RKO (cell line): Measurements from ENCODE around the gene ARHGAP6.
"Not testable (repeated sequence)": the region's sequence is repeated elsewhere in the genome, so short reads cannot be mapped to it uniquely, and the experiment has no call there.

ENCODE experiments used
- DNase-seq: peaks from one replicate; pipeline ENCODE4 v3.0.0-alpha.2; 2016; ENCODE audit warnings: low spot score

The ARHGAP6 gene

DNA sequence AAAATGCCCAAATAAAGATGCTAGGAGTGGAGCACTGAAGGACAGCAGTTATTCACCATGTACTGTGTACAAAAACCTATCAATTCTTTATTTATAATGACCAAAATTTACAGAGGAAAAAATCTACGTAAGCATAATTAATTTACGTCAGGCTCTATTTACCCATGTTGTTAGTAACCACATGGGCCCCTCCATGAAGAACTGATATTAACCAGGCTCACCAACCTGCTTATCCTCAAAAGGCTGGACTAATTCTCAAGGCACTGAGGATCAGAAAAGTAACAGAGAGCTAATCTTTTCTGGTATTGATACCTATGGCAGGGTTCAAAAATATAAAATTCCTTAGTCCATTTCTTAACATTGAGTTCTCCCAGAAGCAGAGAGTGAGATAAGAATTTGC lies 140.0 kb downstream of the ARHGAP6 start:
- no peak for DNase-seq

DNA sequence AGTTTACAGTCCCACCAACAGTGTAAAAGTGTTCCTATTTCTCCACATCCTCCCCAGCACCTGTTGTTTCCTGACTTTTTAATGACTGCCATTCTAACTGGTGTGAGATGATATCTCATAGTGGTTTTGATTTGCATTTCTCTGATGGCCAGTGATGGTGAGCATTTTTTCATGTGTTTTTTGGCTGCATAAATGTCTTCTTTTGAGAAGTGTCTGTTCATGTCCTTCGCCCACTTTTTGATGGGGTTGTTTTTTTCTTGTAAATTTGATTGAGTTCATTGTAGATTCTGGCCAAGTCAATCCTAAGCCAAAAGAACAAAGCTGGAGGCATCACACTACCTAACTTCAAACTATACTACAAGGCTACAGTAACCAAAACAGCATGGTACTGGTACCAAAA lies 146.5 kb downstream of the ARHGAP6 start:
- not testable (repeated sequence) for DNase-seq

DNA sequence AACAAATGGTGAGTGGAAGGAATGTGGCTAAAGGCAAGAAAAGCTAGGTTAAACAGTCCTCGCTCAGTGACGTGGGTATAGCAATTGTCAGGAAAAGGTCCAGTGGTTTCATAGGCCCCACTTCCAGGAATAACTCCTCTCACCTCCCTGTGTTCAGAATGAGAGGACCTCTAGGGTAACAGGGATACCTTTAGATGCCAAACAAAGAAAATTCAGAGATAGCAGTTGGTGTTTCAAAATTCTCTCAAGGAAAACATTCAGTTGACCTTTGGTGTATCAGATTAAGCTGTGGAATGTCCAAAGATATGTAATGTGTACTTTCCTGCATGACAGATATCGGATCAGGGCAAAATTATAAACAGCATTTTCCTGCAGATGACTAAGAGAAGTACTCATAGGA lies 155.9 kb downstream of the ARHGAP6 start:
- no peak for DNase-seq

DNA sequence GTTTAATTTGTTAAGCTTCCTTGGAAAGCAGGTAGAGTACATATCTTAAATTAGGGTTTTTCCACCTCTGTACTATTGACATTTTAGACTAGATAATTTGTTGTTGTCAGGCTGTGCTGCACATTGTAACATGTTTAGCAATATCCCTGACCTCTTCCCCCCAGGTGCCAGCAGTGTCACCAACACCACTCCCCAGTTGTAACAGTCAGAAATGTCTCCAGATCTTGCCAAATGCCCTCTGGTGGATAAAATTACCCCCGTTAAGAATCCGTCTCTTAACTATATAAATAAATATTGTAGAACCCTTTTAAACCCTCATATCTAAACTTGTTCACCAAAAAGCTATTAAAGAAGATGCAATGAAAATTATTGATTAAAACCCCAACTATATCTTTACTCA lies 161.5 kb downstream of the ARHGAP6 start:
- no peak for DNase-seq

DNA sequence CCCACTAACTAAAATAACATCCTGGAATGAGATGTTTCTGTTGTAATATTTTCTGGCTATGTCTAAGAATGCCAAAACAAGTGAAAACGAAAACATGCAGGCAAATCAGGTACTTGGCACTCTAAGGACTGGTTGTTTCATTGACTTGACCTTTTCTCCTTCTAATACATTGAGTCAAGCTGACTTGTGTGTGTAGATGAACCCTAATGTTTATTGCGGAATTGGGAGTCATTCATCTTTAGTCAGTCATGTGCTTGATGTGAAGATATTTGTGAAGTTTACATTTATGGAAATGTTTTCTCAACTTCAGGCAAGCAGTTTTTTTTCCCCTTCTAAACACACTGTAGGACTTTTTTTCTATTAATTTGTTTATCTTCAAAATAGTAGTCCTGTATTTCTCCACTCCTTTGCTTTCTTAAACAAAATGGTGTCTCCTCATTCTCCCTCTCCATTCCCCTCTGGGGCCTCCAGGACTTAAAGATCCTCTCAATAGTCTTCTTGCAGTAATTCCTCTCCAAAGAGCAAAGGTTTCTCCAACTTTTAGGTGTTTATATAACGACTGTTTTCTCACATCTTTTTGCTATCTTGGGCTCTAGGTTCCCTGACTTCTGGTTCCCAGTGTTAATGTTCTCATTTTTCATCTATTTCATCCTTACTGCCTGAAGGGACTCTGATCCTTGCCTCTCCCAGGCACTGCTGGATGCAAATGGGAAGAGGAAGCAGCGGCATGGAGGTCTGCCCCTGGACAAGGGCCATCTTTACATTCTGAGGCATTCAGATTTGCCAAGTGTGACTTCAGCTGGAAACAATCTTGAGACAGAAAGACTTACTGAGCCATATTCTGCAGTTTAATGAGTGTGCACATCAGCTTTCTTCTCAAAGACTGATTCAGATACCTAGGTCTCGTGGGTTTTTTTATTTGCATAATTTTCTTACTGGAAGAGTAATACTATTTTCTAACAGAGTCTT lies 166.4 kb downstream of the ARHGAP6 start:
- DNase-seq: no peak

DNA sequence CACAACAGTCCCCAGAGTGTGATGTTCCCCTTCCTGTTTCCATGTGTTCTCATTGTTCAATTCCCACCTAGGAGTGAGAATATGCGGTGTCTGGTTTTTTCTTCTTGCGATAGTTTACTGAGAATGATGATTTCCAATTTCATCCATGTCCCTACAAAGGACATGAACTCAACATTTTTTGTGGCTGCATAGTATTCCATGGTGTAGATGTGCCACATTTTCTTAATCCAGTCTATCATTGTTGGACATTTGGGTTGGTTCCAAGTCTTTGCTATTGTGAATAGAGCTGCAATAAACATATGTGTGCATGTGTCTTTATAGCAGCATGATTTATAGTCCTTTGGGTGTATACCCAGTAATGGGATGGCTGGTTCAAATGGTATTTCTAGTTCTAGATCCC lies 174.3 kb downstream of the ARHGAP6 start:
- not testable (repeated sequence) for DNase-seq

DNA sequence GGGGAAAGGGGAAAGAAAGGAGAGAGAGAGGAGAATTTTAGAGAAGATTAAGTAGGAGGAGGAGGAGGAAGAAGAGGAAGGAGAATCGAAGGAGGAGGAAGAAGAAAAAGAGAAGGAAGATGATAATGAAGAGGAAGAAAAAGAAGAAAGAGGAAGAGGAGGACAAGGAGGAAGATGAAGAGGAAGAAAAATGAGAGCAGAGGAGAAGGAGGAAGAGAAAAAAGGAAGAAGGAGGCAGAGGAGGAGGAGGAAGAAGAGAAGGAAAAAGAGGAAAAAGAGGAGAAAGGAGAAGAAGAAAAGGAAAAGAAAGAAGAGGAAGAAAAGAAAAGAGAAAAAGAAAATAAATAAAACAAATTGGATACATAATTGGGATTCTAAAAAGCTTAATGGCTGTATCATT lies 181.4 kb downstream of the ARHGAP6 start:
- no peak for DNase-seq

DNA sequence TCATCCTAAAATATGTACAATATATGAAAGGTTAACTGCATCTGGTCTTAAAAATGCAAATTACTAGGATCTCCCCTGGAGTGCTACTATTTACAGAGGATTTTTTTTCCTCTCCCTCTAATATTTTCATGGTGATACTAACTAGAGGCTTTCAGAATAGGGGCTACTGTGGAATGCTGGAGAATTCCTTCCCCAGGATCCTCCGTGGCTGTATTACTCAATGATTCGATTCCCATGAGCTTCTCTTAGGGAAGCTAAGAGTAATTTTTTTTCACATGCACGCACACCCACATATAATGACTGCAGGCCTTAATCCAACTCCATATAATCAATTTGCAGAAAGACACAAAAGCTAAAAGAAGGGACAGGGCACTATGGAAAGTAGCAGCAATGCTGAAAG lies 184.7 kb downstream of the ARHGAP6 start:
- DNase-seq: no peak

DNA sequence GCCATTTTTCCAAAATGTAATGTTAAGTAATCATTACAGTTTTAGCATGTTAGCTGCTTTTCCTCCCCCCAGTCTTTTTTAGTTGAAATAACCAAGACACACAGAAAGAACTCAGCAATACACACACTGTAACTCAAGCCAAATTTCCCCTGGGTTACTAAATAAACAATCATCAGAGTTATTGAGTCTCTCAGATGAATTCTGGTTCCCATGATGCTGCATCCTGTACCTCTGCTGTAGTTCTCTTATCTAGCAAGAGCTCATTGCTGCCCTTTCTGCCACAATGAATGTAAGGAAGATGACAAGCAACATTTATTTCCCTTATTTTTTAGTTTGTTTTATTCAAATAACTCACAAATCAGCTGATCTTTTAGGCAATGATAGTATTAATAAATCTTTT lies 185.1 kb downstream of the ARHGAP6 start:
- no peak for DNase-seq

DNA sequence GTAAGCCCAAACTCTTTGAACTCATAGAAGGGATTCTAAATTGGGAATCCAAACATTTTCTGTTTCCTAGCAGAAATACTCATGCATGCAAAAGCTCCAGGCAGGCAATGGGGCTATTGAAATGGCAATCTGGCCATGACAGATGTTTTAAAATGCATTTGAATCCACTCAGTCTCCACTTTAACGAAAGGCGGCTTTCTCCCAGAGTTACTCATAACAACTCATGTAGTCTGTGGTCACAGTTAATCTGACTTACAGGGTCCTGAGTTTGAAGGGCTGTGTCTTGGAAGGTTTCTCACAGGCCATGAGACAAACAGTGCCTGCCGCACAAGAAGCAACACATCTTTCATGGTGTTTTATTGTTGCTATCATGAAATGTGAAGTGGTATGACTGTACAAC lies 186.8 kb downstream of the ARHGAP6 start:
- no peak for DNase-seq

DNA sequence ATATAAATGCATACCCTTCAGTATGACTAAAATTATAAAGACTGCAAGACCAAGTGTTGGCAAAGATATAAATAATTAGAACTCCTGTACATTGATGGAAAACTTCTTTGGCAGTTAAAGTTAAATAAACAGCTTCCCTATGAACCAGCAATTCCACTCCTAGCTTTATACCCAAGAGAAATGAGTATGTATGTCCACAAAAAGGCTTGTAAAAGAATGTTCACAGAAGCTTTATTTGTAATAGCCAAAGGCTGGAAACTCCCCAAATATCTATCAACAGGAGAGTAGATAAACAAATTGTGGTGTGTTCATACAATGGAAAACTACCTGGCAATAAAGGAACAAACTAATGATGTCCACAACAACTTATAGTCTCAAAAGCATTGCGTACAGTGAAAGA lies 187.7 kb downstream of the ARHGAP6 start:
- no peak for DNase-seq

DNA sequence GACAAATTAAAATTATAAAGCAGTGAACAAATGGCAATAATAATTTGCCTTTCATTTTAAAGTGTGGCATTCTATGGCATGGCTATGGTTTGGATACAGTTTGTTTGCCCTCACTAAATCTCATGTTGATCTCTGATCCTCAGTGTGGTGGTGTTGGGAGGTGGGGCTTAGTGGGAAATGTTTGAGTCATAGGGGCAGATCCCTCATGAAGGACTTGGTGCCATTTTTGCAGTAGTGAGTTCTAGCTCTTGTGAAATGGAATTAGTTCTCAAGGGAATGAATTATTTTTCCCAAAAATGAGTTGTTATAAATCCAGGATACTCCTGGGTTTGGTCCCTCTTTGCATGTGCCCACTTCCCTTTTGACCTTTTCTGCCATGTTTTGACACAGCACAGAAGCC lies 191.1 kb downstream of the ARHGAP6 start:
- DNase-seq: no peak

DNA sequence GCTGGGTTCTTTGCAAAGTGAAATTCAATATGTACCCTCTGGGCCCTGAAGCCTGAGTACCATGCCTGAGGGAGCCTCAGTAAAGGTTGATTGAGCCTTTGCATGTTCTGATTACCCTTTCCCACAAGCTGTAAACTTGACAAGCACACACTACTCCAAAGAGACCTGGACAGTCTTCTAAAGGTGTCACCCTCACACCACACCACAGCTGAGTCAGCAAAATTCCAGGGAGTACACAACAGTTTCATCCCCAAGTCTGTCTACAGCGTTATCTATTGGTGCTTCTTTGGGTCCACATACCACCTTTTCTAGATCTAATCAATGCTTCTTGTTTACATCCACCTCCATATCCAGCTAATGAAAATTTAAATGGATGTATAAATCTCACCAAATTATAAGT lies 191.7 kb downstream of the ARHGAP6 start:
- no peak for DNase-seq

DNA sequence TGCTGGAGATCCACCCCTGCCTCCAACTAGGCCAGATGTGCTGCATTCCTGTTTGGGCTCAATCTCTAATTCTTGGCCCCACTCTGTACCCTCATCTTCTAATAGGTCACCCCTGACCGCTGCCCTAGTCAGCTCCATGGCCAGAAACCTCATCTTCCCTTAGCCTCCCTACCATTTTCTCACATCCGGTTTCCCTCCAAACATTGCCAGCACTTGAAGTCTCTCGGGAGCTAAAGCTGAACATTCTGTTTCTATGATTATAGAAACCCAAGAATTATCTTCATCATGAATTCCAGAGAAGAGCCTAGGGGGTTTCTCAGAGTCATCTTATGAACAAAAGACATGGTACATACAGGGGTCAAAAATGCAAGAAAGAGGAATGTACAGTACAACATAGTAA lies 192.8 kb downstream of the ARHGAP6 start:
- DNase-seq: no peak

DNA sequence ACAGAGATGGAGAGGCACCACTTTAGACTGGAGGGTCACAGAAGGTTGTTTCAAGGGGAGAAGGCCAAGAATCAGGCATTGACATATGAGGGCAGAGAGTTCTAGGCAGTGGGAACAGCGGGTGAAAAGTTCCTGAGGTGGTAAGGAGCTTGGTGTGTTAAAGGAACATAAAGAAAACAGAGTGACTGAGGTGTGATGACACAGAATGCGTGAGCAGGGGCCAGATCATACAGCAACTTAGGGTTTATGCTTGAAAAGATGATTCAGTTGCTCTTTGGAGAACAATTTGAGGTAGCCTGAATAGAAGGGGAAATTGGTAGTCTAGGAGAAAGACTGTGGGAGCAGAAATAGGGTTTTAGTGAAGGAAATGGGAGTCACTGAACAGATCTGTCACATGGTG lies 193.3 kb downstream of the ARHGAP6 start:
- DNase-seq: peak; percentile 9

DNA sequence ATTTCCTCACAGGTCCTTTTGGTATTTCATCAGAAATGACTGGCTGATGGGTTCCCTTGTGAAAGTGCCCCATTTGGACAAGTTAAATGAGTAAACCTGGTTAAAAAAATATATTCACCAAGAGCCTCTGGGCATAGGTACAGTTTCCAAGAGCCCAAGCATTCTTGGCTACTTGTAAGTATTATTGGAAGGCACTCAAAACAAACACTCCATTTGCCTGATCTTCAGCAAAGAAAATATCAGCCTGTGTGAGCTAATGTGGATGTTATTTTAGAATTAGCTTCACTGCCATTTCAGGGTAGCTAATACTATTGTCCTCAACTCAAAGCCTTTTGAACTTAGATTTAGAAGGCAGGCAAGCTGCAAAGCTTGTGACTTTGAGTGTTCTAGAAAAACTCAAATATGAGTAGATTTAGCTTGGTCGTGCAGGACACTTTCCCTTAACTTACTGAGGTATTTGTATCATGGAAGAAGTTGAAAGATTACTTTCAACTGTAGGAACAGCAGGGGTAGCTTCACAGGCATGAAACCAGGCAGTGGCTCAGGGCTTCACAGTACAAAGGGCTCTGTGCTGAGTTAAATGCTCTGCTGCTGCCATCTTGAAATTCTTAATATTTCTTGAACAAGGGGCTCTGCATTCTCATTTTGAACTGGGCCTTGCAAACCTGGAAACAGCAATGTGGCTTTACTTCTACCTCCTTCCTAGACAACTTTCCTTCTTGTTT lies 195.3 kb downstream of the ARHGAP6 start:
- no peak for DNase-seq

DNA sequence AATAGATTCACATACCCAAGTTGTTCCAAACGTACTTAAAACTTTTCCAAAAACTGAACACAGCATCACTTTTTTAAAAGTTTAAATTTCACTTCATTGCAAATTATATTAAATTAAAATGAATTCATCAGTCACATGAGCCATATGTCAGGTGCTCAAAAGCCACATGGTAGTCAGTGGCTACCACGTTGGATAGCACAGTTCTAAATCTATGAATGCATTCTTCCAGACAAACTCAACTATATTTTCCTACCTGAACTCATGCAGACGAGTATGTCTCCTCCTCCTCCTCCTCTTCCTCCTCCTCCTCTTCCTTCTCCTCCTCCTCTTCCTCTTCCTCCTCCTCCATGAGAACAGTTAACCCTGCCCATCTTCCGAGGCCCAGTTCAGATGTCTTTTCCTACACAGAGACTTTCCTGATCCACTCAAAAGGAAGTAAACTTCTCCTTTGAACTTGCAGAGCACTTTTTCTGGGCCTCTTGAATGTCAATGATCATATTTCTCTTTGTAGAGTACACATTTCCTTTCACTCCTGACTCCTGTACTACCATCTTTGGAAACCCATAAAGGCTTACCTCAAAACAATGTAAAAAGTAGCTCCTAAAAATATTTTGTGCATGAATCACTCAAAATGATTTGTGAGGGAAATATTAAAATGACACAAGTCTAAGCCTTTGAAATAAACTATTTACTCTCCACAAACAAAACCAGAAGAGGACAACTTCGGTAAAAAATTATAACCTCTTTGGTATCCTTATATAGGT lies 199.9 kb downstream of the ARHGAP6 start:
- no peak for DNase-seq

DNA sequence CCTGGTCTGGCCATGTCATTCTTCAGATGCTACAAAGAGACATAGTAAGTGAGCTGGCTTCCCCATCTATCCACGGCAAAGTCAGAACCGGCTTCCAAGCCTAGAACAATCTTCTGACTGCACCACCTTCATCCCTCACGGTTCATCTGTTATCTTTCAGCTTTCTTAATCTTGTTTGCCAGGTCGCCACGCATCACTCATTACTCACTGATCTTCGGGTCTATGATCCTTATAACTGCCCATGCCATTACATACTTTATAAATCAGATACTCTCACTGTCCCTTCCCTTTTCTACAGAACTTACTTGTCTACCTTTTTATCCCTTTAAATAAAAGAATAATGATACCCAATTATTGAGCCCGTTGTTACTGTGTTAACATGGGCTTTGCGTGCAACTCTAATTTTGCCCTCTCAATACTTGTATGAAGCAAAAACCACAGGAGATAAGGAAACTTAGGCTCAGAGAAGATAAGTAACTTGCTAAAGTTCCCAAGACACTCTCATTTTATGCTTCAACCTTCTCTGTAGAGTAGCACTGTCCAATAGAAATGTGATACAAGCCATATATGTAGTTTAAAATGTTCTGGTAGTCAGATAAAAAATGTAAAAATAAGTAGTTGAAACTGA lies 200.8 kb downstream of the ARHGAP6 start:
- DNase-seq: no peak

DNA sequence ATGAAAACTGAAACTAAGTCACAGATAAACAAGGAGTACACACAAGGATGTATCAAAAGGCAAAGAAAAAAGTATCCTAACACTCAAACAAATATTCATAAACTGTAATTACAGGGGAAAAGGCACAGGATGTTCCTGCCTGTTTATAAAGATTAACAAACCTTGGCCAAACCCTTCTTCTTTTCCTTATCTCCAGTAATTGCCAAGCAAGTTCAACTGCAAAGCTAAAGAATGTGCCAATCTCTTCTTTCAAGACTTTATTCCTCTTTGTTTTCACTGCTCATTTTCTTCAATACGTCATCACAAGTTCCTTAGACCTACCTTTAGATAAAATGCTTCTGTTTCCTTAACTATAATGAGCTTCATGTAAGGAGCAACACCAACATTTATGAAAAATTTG lies 201.3 kb downstream of the ARHGAP6 start:
- no peak for DNase-seq

DNA sequence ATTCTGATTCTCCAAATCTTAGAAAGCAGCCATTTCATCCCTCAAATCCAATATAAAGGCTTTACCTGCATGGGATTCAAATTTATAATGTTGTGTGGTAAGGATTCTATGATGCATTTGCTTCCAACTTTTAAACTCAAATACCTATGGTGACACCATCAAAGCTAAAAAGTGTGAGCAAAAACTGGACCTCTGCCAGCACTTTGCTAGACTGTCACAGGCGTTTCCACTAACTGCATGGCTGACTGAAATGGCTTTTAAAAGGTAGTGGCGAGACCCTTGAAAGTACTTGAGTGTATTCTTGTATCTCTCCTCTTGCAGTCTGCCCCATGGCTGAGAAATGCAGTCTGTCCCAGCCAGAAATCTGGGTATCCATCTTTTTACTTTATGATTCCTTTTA lies 203.1 kb downstream of the ARHGAP6 start:
- DNase-seq: no peak

DNA sequence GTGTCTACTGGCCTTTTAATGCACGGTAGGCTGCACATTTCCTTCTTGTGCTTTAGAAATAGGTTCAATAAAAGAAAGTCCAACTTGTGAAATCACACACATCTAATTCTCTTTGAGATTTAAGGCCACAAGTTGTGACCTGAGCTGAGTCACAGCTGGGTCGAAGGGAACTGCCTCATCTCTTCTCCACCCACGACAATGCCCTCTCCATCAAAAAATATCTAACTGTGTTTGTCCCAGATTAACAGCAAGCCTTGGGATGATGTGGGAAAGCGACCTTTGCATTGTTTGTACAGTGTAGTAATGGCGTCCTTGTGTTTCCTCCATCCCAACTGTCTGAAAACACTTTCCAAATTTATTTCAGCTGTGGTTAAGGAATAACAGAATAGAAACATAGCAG lies 203.6 kb downstream of the ARHGAP6 start:
- DNase-seq: no peak
